Neural cell (in vitro differentiated cells): Measurements from ENCODE around the gene GRM1. TPM values are rescaled to one million over a fixed set of nuclear protein-coding genes. Genes with fewer than 3 reads are reported as not detected.

Experiments used
- H2AFZ ChIP-seq: fragments of 200-600, 300-800 bp; sonication (generic), shearing (Covaris generic); 2 replicates; pipeline ENCODE4 v1.6.0; 2014; ENCODE audit warnings: low read depth, mild to moderate bottlenecking, antibody characterized with exemption, low read length, moderate library complexity
- H3F3A ChIP-seq: fragments of 200-600 bp; shearing (Covaris generic); 2 replicates; pipeline ENCODE4 v1.6.1; 2016; ENCODE audit warnings: mild to moderate bottlenecking, moderate library complexity, mixed read lengths, antibody characterized with exemption, low read length; ENCODE audit not compliant: insufficient read depth, poor library complexity, severe bottlenecking
- H3K27ac ChIP-seq: fragments of 200-600, 300-800 bp; sonication (generic), shearing (Covaris generic); 2 replicates; pipeline ENCODE4 v1.5.1; 2014; ENCODE audit warnings: mild to moderate bottlenecking, low read length, moderate library complexity
- H3K27me3 ChIP-seq: fragments of 300-800, 200-600 bp; sonication (generic), shearing (Covaris generic); 2 replicates; pipeline ENCODE4 v1.6.0; 2014; ENCODE audit warnings: mild to moderate bottlenecking, low read depth, low read length, moderate library complexity; ENCODE audit not compliant: insufficient read depth
- H3K36me3 ChIP-seq: fragments of 300-800, 200-600 bp; sonication (generic), shearing (Covaris generic); 2 replicates; pipeline ENCODE4 v1.5.1; 2014; ENCODE audit warnings: mild to moderate bottlenecking, antibody characterized with exemption, low read length, moderate library complexity; ENCODE audit not compliant: insufficient read depth
- H3K4me2 ChIP-seq: fragments of 300-800, 200-600 bp; sonication (generic), shearing (Covaris generic); 2 replicates; pipeline ENCODE4 v1.6.0; 2014; ENCODE audit warnings: mild to moderate bottlenecking, low read length
- H3K4me3 ChIP-seq: fragments of 300-800, 200-600 bp; sonication (generic), shearing (Covaris generic); 2 replicates; pipeline ENCODE4 v1.5.1; 2014; ENCODE audit warnings: mild to moderate bottlenecking, low read length, moderate library complexity
- H3K79me2 ChIP-seq: fragments of 200-600 bp; shearing (Covaris generic); replicated peaks from 2 replicates; pipeline ENCODE4 v1.6.0; 2014; ENCODE audit warnings: mild to moderate bottlenecking, low read length, moderate library complexity; ENCODE audit not compliant: insufficient read depth
- H3K9ac ChIP-seq: fragments of 300-800, 200-600 bp; sonication (generic), shearing (Covaris generic); 2 replicates; pipeline ENCODE4 v1.6.1; 2016; ENCODE audit warnings: mild to moderate bottlenecking, low read length, mixed read lengths
- H3K9me2 ChIP-seq: fragments of 200-600 bp; shearing (Covaris generic); 2 replicates; pipeline ENCODE4 v1.6.1; 2016; ENCODE audit warnings: mild to moderate bottlenecking, low read length, mixed read lengths; ENCODE audit not compliant: insufficient read depth
- H3K9me3 ChIP-seq: fragments of 200-600, 300-800 bp; sonication (generic), shearing (Covaris generic); 2 replicates; pipeline ENCODE4 v1.6.1; 2016; ENCODE audit warnings: mild to moderate bottlenecking, mixed run types, low read length, moderate library complexity, mixed read lengths
- H4K20me1 ChIP-seq: fragments of 200-600 bp; shearing (Covaris generic); 2 replicates; pipeline ENCODE4 v1.6.1; 2016; ENCODE audit warnings: mild to moderate bottlenecking, mixed run types; ENCODE audit not compliant: insufficient read depth
- EP300 ChIP-seq: fragments of 450-650 bp; conservative IDR thresholded peaks from 2 replicates; pipeline ENCODE4 v1.6.1; 2014; ENCODE audit warnings: antibody characterized with exemption, mild to moderate bottlenecking, moderate library complexity; ENCODE audit not compliant: poor library complexity, severe bottlenecking
- EZH2 ChIP-seq: fragments of 200-600, 300-800 bp; shearing (Covaris generic), sonication (generic); IDR thresholded peaks from 2 replicates; pipeline ENCODE4 v1.6.1; 2014; ENCODE audit warnings: antibody characterized with exemption, low read length, borderline replicate concordance, mild to moderate bottlenecking; ENCODE audit not compliant: insufficient read depth, poor library complexity, severe bottlenecking
- MXI1 ChIP-seq: fragments of 450-650 bp; conservative IDR thresholded peaks from 2 replicates; pipeline ENCODE4 v1.6.1; 2014; ENCODE audit warnings: antibody characterized with exemption, mild to moderate bottlenecking; ENCODE audit not compliant: poor library complexity, severe bottlenecking
- POLR2AphosphoS5 ChIP-seq: IDR thresholded peaks from 2 replicates; pipeline ENCODE4 v1.6.1; 2012
- RAD21 ChIP-seq: fragments of 450-650 bp; conservative IDR thresholded peaks from 2 replicates; pipeline ENCODE4 v1.6.1; 2014; ENCODE audit warnings: antibody characterized with exemption, mild to moderate bottlenecking, moderate library complexity
- SMC3 ChIP-seq: fragments of 450-650 bp; conservative IDR thresholded peaks from 2 replicates; pipeline ENCODE4 v1.6.1; 2014; ENCODE audit warnings: antibody characterized with exemption, mild to moderate bottlenecking, moderate library complexity; ENCODE audit not compliant: poor library complexity
- TAF1 ChIP-seq: IDR thresholded peaks from 2 replicates; pipeline ENCODE4 v1.6.1; 2012; ENCODE audit warnings: low read depth
- polyA plus RNA-seq: library from polyadenylated mRNA; depleted of rRNA; stranded (reverse); fragments of >200 nt; gene quantifications from 2 replicates; pipeline ENCODE4 v1.2.3, GENCODE V29; 2014
- TF ChIP-seq, protein P1 (sequence below): IDR thresholded peaks from 2 replicates; pipeline ENCODE4 v1.6.1; 2012; ENCODE audit warnings: borderline replicate concordance
- TF ChIP-seq, protein P2 (sequence below): fragments of 450-650 bp; IDR thresholded peaks from 2 replicates; pipeline ENCODE4 v1.5.1; 2014; ENCODE audit warnings: antibody characterized with exemption, mild to moderate bottlenecking, moderate library complexity; ENCODE audit not compliant: poor library complexity, severe bottlenecking

The GRM1 gene
- polyA plus RNA-seq, 1 donor from 2014 or later: 2.9 TPM

DNA sequence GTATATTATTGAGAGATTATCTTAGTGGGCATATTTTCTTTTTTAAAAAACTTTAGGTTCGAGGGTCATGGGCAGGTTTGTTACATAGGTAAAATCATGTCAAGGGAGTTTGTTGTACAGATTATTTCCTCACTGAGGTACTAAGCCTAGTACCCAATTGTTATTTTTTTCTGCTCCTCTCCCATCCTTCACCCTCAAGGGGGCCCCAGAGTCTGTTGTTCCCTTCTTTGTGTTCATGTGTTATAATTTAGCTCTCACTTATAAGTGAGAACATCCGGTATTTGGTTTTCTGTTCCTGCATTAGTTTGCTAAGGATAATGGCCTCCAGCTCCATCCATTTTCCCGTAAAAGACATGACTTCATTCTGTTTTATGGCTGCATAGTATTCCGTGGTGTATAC, 266.8 kb downstream of the GRM1 start:
- no peaks in the 10 kb centered on the region for H3K9me2 ChIP-seq
- no peak overlapping the region for H3K9ac ChIP-seq
- no peaks in the 10 kb centered on the region for H3K27me3 ChIP-seq
- H2AFZ ChIP-seq: no peak overlapping the region
- no peak for TF ChIP-seq MXI1
- no peaks in the 10 kb centered on the region for H3K36me3 ChIP-seq
- no peaks in the 10 kb centered on the region for H3K9me3 ChIP-seq
- H3K27ac ChIP-seq: no peak overlapping the region
- H4K20me1 ChIP-seq: no peaks in the 10 kb centered on the region
- no peaks in the 10 kb centered on the region for H3K79me2 ChIP-seq
- no peak overlapping the region for H3K4me3 ChIP-seq
- no peaks in the 10 kb centered on the region for H3F3A ChIP-seq
- H3K4me2 ChIP-seq: no peak overlapping the region

DNA sequence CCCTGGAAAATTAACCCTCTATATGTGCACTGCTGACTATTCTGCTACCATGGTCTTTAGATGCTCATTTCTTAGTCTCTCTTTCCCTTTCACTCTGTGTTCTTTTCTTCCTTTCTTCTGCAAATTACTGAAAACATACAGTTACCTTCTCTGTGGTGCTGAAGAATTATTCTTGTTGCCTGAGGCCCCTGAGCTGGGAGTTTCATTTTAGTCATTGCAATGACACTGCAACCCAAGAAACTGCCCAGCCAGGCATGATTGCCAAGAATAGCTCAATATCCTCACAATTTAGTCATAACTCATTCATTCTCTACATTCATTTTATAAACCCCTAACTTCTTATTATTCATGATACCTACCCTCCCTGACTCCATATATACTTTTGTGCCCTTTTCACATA, 269.0 kb downstream of the GRM1 start:
- TF ChIP-seq POLR2AphosphoS5 (no peak), EP300 (no peak), RAD21 (no peak), MXI1 (no peak), TAF1 (no peak), EZH2 (no peak), SMC3 (no peak)
- TF ChIP-seq, protein P1, sequence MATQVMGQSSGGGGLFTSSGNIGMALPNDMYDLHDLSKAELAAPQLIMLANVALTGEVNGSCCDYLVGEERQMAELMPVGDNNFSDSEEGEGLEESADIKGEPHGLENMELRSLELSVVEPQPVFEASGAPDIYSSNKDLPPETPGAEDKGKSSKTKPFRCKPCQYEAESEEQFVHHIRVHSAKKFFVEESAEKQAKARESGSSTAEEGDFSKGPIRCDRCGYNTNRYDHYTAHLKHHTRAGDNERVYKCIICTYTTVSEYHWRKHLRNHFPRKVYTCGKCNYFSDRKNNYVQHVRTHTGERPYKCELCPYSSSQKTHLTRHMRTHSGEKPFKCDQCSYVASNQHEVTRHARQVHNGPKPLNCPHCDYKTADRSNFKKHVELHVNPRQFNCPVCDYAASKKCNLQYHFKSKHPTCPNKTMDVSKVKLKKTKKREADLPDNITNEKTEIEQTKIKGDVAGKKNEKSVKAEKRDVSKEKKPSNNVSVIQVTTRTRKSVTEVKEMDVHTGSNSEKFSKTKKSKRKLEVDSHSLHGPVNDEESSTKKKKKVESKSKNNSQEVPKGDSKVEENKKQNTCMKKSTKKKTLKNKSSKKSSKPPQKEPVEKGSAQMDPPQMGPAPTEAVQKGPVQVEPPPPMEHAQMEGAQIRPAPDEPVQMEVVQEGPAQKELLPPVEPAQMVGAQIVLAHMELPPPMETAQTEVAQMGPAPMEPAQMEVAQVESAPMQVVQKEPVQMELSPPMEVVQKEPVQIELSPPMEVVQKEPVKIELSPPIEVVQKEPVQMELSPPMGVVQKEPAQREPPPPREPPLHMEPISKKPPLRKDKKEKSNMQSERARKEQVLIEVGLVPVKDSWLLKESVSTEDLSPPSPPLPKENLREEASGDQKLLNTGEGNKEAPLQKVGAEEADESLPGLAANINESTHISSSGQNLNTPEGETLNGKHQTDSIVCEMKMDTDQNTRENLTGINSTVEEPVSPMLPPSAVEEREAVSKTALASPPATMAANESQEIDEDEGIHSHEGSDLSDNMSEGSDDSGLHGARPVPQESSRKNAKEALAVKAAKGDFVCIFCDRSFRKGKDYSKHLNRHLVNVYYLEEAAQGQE: no peak
- TF ChIP-seq, protein P2, sequence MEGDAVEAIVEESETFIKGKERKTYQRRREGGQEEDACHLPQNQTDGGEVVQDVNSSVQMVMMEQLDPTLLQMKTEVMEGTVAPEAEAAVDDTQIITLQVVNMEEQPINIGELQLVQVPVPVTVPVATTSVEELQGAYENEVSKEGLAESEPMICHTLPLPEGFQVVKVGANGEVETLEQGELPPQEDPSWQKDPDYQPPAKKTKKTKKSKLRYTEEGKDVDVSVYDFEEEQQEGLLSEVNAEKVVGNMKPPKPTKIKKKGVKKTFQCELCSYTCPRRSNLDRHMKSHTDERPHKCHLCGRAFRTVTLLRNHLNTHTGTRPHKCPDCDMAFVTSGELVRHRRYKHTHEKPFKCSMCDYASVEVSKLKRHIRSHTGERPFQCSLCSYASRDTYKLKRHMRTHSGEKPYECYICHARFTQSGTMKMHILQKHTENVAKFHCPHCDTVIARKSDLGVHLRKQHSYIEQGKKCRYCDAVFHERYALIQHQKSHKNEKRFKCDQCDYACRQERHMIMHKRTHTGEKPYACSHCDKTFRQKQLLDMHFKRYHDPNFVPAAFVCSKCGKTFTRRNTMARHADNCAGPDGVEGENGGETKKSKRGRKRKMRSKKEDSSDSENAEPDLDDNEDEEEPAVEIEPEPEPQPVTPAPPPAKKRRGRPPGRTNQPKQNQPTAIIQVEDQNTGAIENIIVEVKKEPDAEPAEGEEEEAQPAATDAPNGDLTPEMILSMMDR: no peak
- no peaks in the 10 kb centered on the region for H3K36me3 ChIP-seq

DNA sequence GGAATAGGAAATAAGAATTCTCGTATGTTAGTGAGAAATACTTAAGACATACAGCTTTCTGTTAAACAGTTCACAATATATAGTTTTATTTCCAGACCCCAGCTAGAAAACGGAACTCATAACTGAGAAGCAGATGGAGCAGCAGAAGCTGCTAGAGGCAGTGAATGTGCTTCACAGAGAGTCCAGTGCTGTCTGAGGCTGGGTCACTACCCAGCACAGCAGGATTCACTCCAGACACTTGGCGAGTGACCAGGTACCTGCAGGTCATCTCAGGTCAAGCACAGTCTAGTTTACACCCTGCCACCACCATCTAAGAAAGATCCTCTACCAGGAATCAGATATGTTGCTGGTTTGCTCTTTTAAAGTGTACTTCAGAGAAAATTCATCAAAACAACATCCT, 271.7 kb downstream of the GRM1 start:
- Histone ChIP-seq H3K4me3 (no peak overlapping the region), H3K4me2 (no peak overlapping the region), H3K9ac (no peak overlapping the region)

More for the DNA sequence above, 269.0 kb downstream of the GRM1 start:
- Histone ChIP-seq H3K9ac (no peak overlapping the region), H3K27me3 (no peaks in the 10 kb centered on the region), H3K27ac (no peak overlapping the region), H4K20me1 (no peaks in the 10 kb centered on the region), H3K4me3 (no peak overlapping the region), H3K9me3 (no peaks in the 10 kb centered on the region), H3K9me2 (no peaks in the 10 kb centered on the region), H3K79me2 (no peaks in the 10 kb centered on the region), H3K4me2 (no peak overlapping the region), H2AFZ (no peak overlapping the region), H3F3A (no peaks in the 10 kb centered on the region)

More for the DNA sequence above, 271.7 kb downstream of the GRM1 start:
- Histone ChIP-seq H4K20me1 (no peaks in the 10 kb centered on the region), H2AFZ (no peak overlapping the region), H3K27me3 (no peaks in the 10 kb centered on the region), H3K36me3 (no peaks in the 10 kb centered on the region), H3K27ac (no peak overlapping the region), H3K9me2 (no peaks in the 10 kb centered on the region), H3K79me2 (no peaks in the 10 kb centered on the region), H3K9me3 (no peaks in the 10 kb centered on the region), H3F3A (no peaks in the 10 kb centered on the region)
- TF ChIP-seq EP300: no peak
